Measurements from ENCODE around the gene SPDYE1. TPM values are rescaled to one million over a fixed set of nuclear protein-coding genes. Genes with fewer than 3 reads are reported as not detected.
"Not testable (repeated sequence)": the region's sequence is repeated elsewhere in the genome, so short reads cannot be mapped to it uniquely, and the experiment has no call there.

Gene SPDYE1
- total RNA-seq, 2 donors from 2014 or later: not detected

- DNase-seq (ENCODE audit: low spot score): peak; percentile 53
- intact Hi-C loops (cut with DNase I): not testable (repeated sequence)
Observed at GRCh38 chr7:43987476-43987875, 10.2 kb upstream of the SPDYE1 start.

- intact Hi-C loops (cut with DNase I): not testable (repeated sequence)
Observed at GRCh38 chr7:43990011-43990585, 7.6 kb upstream of the SPDYE1 start.

GRCh38 chr7:43990829-43991228 lies 6.9 kb upstream of the SPDYE1 start:
- DNase-seq (ENCODE audit: low spot score): peak; percentile 1
- intact Hi-C loops (cut with DNase I): not testable (repeated sequence)

More at GRCh38 chr7:43990011-43990585, 7.6 kb upstream of the SPDYE1 start:
- DNase-seq (ENCODE audit: low spot score): peak; percentile 41

GRCh38 chr7:43992896-43993295 lies 4.8 kb upstream of the SPDYE1 start:
- peak; percentile 3 for DNase-seq (ENCODE audit: low spot score)
- intact Hi-C loops (cut with DNase I): not testable (repeated sequence)

GRCh38 chr7:43994681-43995080 lies 3.0 kb upstream of the SPDYE1 start:
- intact Hi-C loops (cut with DNase I): not testable (repeated sequence)
- peak; percentile 76 for DNase-seq (ENCODE audit: low spot score)

GRCh38 chr7:44012081-44012480 lies 14.4 kb downstream of the SPDYE1 start:
- intact Hi-C loops (cut with DNase I): not testable (repeated sequence)
- DNase-seq (ENCODE audit: low spot score): peak; percentile 56

GRCh38 chr7:44015090-44015489 lies 17.4 kb downstream of the SPDYE1 start:
- DNase-seq (ENCODE audit: low spot score): peak; percentile 25
- intact Hi-C loops (cut with DNase I): not testable (repeated sequence)

- peak; percentile 100 for DNase-seq (ENCODE audit: low spot score)
- intact Hi-C loops (cut with DNase I): not testable (repeated sequence)
Observed at GRCh38 chr7:44018857-44019807, 21.4 kb downstream of the SPDYE1 start.

- intact Hi-C loops (cut with DNase I): not testable (repeated sequence)
- DNase-seq (ENCODE audit: low spot score): peak; percentile 42
Observed at GRCh38 chr7:44019825-44020224, 22.1 kb downstream of the SPDYE1 start.

- peak; percentile 4 for DNase-seq (ENCODE audit: low spot score)
- intact Hi-C loops (cut with DNase I): not testable (repeated sequence)
Observed at GRCh38 chr7:44022069-44022468, 24.4 kb downstream of the SPDYE1 start.

- intact Hi-C loops (cut with DNase I): not testable (repeated sequence)
- DNase-seq (ENCODE audit: low spot score): peak; percentile 13
Observed at GRCh38 chr7:44022796-44023467, 25.2 kb downstream of the SPDYE1 start.

- peak; percentile 58 for DNase-seq (ENCODE audit: low spot score)
- intact Hi-C loops (cut with DNase I): not testable (repeated sequence)
Observed at GRCh38 chr7:44029433-44029832, 31.7 kb downstream of the SPDYE1 start.

- peak; percentile 58 for DNase-seq (ENCODE audit: low spot score)
- intact Hi-C loops (cut with DNase I): not testable (repeated sequence)
Observed at GRCh38 chr7:44030029-44030428, 32.3 kb downstream of the SPDYE1 start.

GRCh38 chr7:44031319-44031718 lies 33.6 kb downstream of the SPDYE1 start:
- DNase-seq (ENCODE audit: low spot score): peak; percentile 72
- intact Hi-C loops (cut with DNase I): not testable (repeated sequence)

GRCh38 chr7:44032031-44032430 lies 34.3 kb downstream of the SPDYE1 start:
- peak; percentile 19 for DNase-seq (ENCODE audit: low spot score)
- intact Hi-C loops (cut with DNase I): not testable (repeated sequence)

GRCh38 chr7:44033971-44034844 lies 36.5 kb downstream of the SPDYE1 start:
- intact Hi-C loops (cut with DNase I): not testable (repeated sequence)
- peak; percentile 50 for DNase-seq (ENCODE audit: low spot score)

GRCh38 chr7:44036364-44036763 lies 38.7 kb downstream of the SPDYE1 start:
- intact Hi-C loops (cut with DNase I): not testable (repeated sequence)
- DNase-seq (ENCODE audit: low spot score): peak; percentile 73

- DNase-seq (ENCODE audit: low spot score); intact Hi-C loops (cut with DNase I): not testable (repeated sequence)
Observed at GRCh38 chr7:44037951-44038350, 40.3 kb downstream of the SPDYE1 start.

GRCh38 chr7:44038553-44038952 lies 40.9 kb downstream of the SPDYE1 start:
- intact Hi-C loops (cut with DNase I); DNase-seq (ENCODE audit: low spot score): not testable (repeated sequence)

Measured in posterior vena cava (tissue), 2 donors.